Measurements from ENCODE around the gene SETD1B.

DNA sequence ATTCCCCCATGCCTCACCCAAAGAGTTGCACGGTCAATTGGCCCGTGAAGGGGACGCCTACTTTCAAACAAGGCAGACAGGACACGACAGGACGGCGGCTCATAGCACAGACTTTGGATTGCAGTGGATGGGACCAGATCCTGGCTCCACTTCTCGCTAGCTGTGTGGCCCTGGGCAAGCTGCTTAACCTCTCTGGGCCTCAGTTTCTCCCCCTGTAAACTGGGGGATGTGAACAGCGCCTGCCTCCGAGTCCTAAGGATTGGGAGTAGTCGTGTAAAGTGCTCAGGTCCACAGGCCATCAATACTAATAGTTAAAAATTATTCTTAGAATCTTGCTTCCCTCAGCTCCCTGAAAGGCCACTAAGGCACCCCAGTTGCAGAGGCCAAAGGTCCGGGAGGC is 23.4 kb upstream of the SETD1B start:
- TF ChIP-seq EZH2 (IDR thresholded peaks at IDR 0.05; ENCODE audit: insufficient read depth, poor library complexity, severe bottlenecking) (no peak), EZH2phosphoT487 (IDR thresholded peaks at IDR 0.05; ENCODE audit: insufficient read depth, low read depth) (no peak)

Data from GM23248 (cell line).